ENCODE results near the gene DGKD. TPM values are rescaled to one million over a fixed set of nuclear protein-coding genes. Genes with fewer than 3 reads are reported as not detected.

DGKD gene
- polyA plus RNA-seq, 3 donors: 14.5 to 67.5 (median 16.6) TPM

DNA sequence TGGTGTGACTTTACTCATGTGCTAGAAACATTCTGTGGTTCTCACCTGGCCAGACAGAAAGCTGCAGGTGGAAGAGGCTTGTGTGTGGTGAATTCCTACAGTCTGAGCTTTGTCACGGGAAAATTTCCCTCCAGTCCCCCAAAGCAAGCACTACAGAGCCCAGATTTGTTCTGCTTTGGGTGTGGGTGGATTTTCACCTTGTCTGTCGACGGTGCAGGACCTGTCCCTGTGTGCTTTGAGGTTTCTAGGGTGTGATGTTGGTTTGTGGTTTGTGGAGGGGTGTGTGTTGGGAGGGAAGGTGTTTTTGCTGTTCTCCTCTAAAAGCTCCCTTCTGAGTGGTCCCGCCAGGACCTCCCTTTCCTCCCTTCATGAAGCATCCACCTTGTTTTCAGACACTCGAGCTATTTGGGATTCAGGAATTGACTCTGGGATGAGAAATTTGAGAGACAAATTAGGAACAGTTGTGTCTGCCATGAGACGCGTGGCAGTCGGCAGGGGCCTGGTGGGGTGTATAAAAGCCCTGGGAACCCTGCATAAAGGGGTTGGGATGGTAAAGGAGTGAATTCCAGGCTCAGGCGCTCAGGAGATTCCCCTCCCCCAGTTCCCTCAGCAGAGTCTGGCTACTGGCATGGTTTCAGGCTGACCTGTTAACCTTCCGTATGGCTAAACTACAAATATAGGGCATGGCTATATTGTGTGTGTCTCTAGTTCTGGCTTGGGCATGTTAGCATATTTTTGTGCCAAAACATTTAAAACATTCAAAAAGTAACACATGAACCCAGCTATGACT is 65.5 kb downstream of the DGKD start:
- peak overlapping the region in 1 of 2 donors; percentile 50 for H3K27ac ChIP-seq (ENCODE audit: low read depth in 1 of 2, low read length in 2 of 2)
- peaks cover 0 to 12% (median 3%) of the 10 kb centered on the region in 7 donors for H3K9me3 Mint-ChIP-seq
- peaks cover 0 to 9% of the 10 kb centered on the region in 2 donors for H3K9me3 ChIP-seq (replicated peaks in 1 of 2; ENCODE audit: control insufficient read depth in 1 of 2, insufficient read depth in 1 of 2, low read length in 2 of 2)
- peaks cover 100% of the 10 kb centered on the region for H4K20me1 ChIP-seq (ENCODE audit: insufficient read depth, low read length)
- H3K79me2 ChIP-seq (ENCODE audit: insufficient read depth, low read length): peaks cover 99% of the 10 kb centered on the region
- H3K4me1 ChIP-seq (ENCODE audit: control insufficient read depth in 1 of 2, insufficient read depth in 2 of 2, low read length in 2 of 2): peaks cover 14 to 15% of the 10 kb centered on the region in 2 donors
- peak overlapping the region in 5 of 7 donors; percentile 28 to 93 (median 43) for H3K27ac Mint-ChIP-seq
- TF ChIP-seq CTCF (IDR thresholded peaks at IDR 0.05): no peak
- H3K4me3 Mint-ChIP-seq: peak overlapping the region in 1 of 2 donors; percentile 18
- intact Hi-C loops (cut with micrococcal nuclease): no loop called here
- no peak overlapping the region for H3K4me2 ChIP-seq (replicated peaks; ENCODE audit: extremely low read depth, low read length, poor library complexity, severe bottlenecking)
- H3K9ac ChIP-seq (ENCODE audit: insufficient read depth, low read length, poor library complexity, severe bottlenecking): no peak overlapping the region
- WGBS (ENCODE audit: insufficient coverage): no CpG with 5 or more reads among the region's 10 CpGs
- no peak overlapping the region for H2AFZ ChIP-seq (ENCODE audit: insufficient read depth, low read depth, low read length, poor library complexity, severe bottlenecking)
- H3K4me1 Mint-ChIP-seq: peaks cover 35% of the 10 kb centered on the region
- H3K36me3 ChIP-seq (replicated peaks in 1 of 2; ENCODE audit: control insufficient read depth in 1 of 2, insufficient read depth in 2 of 2, low read length in 2 of 2): peaks cover 43 to 88% of the 10 kb centered on the region in 2 donors
- DNase-seq: no peak
- H3K27me3 Mint-ChIP-seq (ENCODE audit: low read depth in 3 of 3): peaks cover 0 to 2% (median 0%) of the 10 kb centered on the region in 3 donors
- no peak overlapping the region for H3K4me3 ChIP-seq (replicated peaks in 1 of 3; ENCODE audit: low read depth in 2 of 3, low read length in 3 of 3)
- H3K36me3 Mint-ChIP-seq: peaks cover 70 to 90% of the 10 kb centered on the region in 2 donors
- no peaks in the 10 kb centered on the region for H3K27me3 ChIP-seq (ENCODE audit: control insufficient read depth in 2 of 2, insufficient read depth in 2 of 2, low read length in 2 of 2)

DNA sequence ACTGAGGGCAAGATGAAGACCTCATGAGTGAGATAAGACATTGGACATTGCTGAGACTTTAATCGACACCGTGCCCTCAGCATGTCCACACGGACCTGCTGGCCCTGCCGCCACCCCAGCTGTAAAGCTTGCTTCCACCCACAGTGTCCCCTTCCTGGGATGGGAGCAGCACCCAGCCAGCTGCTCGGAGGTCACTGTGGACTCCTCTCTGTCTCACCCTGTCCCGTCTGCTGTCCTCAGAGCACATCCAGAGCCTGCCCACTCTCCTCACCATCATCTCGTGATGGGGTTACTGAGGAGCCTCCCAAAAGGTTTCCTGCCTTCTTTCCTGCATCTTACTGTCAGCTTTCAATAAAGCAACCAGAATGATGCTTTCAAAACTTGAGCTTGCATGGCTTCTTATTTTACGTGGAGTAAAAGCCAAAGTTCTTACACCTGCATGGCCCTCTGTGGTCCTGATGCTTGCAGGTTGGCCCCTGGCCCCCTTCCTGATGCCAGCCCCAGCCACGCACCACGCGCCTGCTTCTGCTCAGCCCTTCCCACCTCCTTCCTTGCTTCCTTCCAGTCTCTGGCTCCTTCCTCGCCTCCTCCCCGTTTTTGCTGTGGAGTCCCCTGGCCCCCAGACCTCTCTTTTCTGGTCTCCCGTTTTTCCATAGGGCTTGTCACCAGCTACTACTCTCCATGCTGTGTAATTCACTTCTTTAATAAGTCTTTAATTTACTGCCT is 67.0 kb downstream of the DGKD start:
- Histone ChIP-seq H3K9ac (ENCODE audit: insufficient read depth, low read length, poor library complexity, severe bottlenecking) (no peak overlapping the region), H3K36me3 (replicated peaks in 1 of 2; ENCODE audit: control insufficient read depth in 1 of 2, insufficient read depth in 2 of 2, low read length in 2 of 2) (peaks cover 31 to 85% of the 10 kb centered on the region in 2 donors)

More for the DNA sequence above, 67.0 kb downstream of the DGKD start:
- no peak overlapping the region for H2AFZ ChIP-seq (ENCODE audit: insufficient read depth, low read depth, low read length, poor library complexity, severe bottlenecking)
- peaks cover 61 to 82% of the 10 kb centered on the region in 2 donors for H3K36me3 Mint-ChIP-seq
- peaks cover 14 to 15% of the 10 kb centered on the region in 2 donors for H3K4me1 ChIP-seq (ENCODE audit: control insufficient read depth in 1 of 2, insufficient read depth in 2 of 2, low read length in 2 of 2)
- H4K20me1 ChIP-seq (ENCODE audit: insufficient read depth, low read length): peaks cover 99% of the 10 kb centered on the region
- no peak overlapping the region for H3K4me3 ChIP-seq (replicated peaks in 1 of 3; ENCODE audit: low read depth in 2 of 3, low read length in 3 of 3)
- intact Hi-C loops (cut with micrococcal nuclease): no loop called here
- H3K9me3 Mint-ChIP-seq: peaks cover 4 to 15% (median 9%) of the 10 kb centered on the region in 7 donors
- peak overlapping the region in 5 of 7 donors; percentile 59 to 87 (median 64) for H3K27ac Mint-ChIP-seq
- H3K79me2 ChIP-seq (ENCODE audit: insufficient read depth, low read length): peaks cover 99% of the 10 kb centered on the region
- WGBS (ENCODE audit: insufficient coverage): 91% methylated on average over 13 of the region's 14 CpGs
- peaks cover 10 to 11% of the 10 kb centered on the region in 2 donors for H3K9me3 ChIP-seq (replicated peaks in 1 of 2; ENCODE audit: control insufficient read depth in 1 of 2, insufficient read depth in 1 of 2, low read length in 2 of 2)
- H3K4me3 Mint-ChIP-seq: no peak overlapping the region
- no peak for DNase-seq
- no peaks in the 10 kb centered on the region for H3K27me3 ChIP-seq (ENCODE audit: control insufficient read depth in 2 of 2, insufficient read depth in 2 of 2, low read length in 2 of 2)
- peaks cover 35% of the 10 kb centered on the region for H3K4me1 Mint-ChIP-seq
- no peak overlapping the region for H3K4me2 ChIP-seq (replicated peaks; ENCODE audit: extremely low read depth, low read length, poor library complexity, severe bottlenecking)
- no peak for TF ChIP-seq CTCF (IDR thresholded peaks at IDR 0.05)
- H3K27ac ChIP-seq (ENCODE audit: low read depth in 1 of 2, low read length in 2 of 2): peak overlapping the region in 1 of 2 donors; percentile 42
- H3K27me3 Mint-ChIP-seq (ENCODE audit: low read depth in 3 of 3): peaks cover 0 to 2% (median 0%) of the 10 kb centered on the region in 3 donors
